H9 (cell line): ENCODE data around the gene PRPF40B. TPM values are rescaled to one million over a fixed set of nuclear protein-coding genes. Genes with fewer than 3 reads are reported as not detected.

ENCODE experiments used
- DNase-seq: peaks from one replicate; pipeline ENCODE4 v3.0.0-alpha.2; 2017
- H2AFZ ChIP-seq: one replicate; pipeline ENCODE4 v1.6.1; 2013; ENCODE audit warnings: mild to moderate bottlenecking, low read length, control low read depth, moderate library complexity
- H2AK5ac ChIP-seq: 2 replicates; pipeline ENCODE4 v1.6.1; 2013; ENCODE audit warnings: low read length, control low read depth, mixed read lengths; ENCODE audit not compliant: insufficient read length
- H2BK120ac ChIP-seq: one replicate; pipeline ENCODE4 v1.6.1; 2013; ENCODE audit warnings: low read depth, mild to moderate bottlenecking, low read length, control low read depth, inconsistent platforms; ENCODE audit not compliant: poor library complexity, severe bottlenecking
- H2BK12ac ChIP-seq: 2 replicates; pipeline ENCODE4 v1.6.1; 2013; ENCODE audit warnings: low read length, control low read depth, mixed read lengths, low read depth; ENCODE audit not compliant: insufficient read length
- H2BK15ac ChIP-seq: 2 replicates; pipeline ENCODE4 v1.6.1; 2013; ENCODE audit warnings: low read depth, low read length, control low read depth
- H2BK20ac ChIP-seq: one replicate; pipeline ENCODE4 v1.6.1; 2013; ENCODE audit warnings: low read depth, mild to moderate bottlenecking, low read length, control low read depth, inconsistent platforms; ENCODE audit not compliant: poor library complexity, severe bottlenecking
- H2BK5ac ChIP-seq: 2 replicates; pipeline ENCODE4 v1.6.1; 2013; ENCODE audit warnings: low read length, control low read depth, mixed read lengths; ENCODE audit not compliant: insufficient read length
- H3K14ac ChIP-seq: 2 replicates; pipeline ENCODE4 v1.6.1; 2013; ENCODE audit warnings: low read length, control low read depth; ENCODE audit not compliant: insufficient read depth
- H3K18ac ChIP-seq: 2 replicates; pipeline ENCODE4 v1.6.1; 2013; ENCODE audit warnings: low read depth, mild to moderate bottlenecking, mixed read lengths, low read length, control low read depth; ENCODE audit not compliant: insufficient read length
- H3K23ac ChIP-seq: 2 replicates; pipeline ENCODE4 v1.6.1; 2013; ENCODE audit warnings: low read length, control low read depth, mixed read lengths, low read depth; ENCODE audit not compliant: insufficient read length
- H3K23me2 ChIP-seq: 2 replicates; pipeline ENCODE4 v1.6.1; 2013; ENCODE audit warnings: low read depth, mild to moderate bottlenecking, mixed read lengths, low read length, control low read depth; ENCODE audit not compliant: insufficient read length, poor library complexity, severe bottlenecking
- H3K27ac ChIP-seq: 2 replicates; pipeline ENCODE4 v1.5.1; 2013; ENCODE audit warnings: low read length, control low read depth, mixed read lengths, low read depth; ENCODE audit not compliant: insufficient read length
- H3K27me3 ChIP-seq: 2 replicates; pipeline ENCODE4 v1.6.1; 2013; ENCODE audit warnings: low read length, control low read depth, inconsistent platforms; ENCODE audit not compliant: insufficient read depth
- H3K4ac ChIP-seq: 2 replicates; pipeline ENCODE4 v1.6.1; 2013; ENCODE audit warnings: low read depth, mild to moderate bottlenecking, control low read depth, inconsistent platforms, low read length, moderate library complexity
- H3K4me1 ChIP-seq: 2 replicates; pipeline ENCODE4 v1.6.1; 2013; ENCODE audit warnings: low read length, control low read depth, inconsistent platforms; ENCODE audit not compliant: insufficient read depth
- H3K4me2 ChIP-seq: 2 replicates; pipeline ENCODE4 v1.6.1; 2013; ENCODE audit warnings: low read length, control low read depth, mixed read lengths; ENCODE audit not compliant: insufficient read length, insufficient read depth
- H3K56ac ChIP-seq: 2 replicates; pipeline ENCODE4 v1.6.1; 2013; ENCODE audit warnings: low read depth, mild to moderate bottlenecking, mixed read lengths, low read length, control low read depth; ENCODE audit not compliant: insufficient read length
- H3K79me1 ChIP-seq: 2 replicates; pipeline ENCODE4 v1.6.1; 2013; ENCODE audit warnings: low read depth, mild to moderate bottlenecking, moderate library complexity, low read length, control low read depth, inconsistent platforms; ENCODE audit not compliant: insufficient read depth, poor library complexity, severe bottlenecking
- H3K79me2 ChIP-seq: 2 replicates; pipeline ENCODE4 v1.6.1; 2013; ENCODE audit warnings: low read length, control low read depth, inconsistent platforms; ENCODE audit not compliant: insufficient read depth
- H3K9ac ChIP-seq: 2 replicates; pipeline ENCODE4 v1.6.1; 2013; ENCODE audit warnings: low read length, control low read depth, mixed read lengths; ENCODE audit not compliant: insufficient read length; ENCODE audit errors: extremely low read depth
- H3K9me3 ChIP-seq: one replicate; pipeline ENCODE4 v1.6.1; 2013; ENCODE audit warnings: low read depth, low read length, inconsistent platforms; ENCODE audit not compliant: control insufficient read depth
- H3T11ph ChIP-seq: one replicate; pipeline ENCODE4 v1.6.1; 2013; ENCODE audit warnings: mild to moderate bottlenecking, low read length, control low read depth, inconsistent platforms
- H4K20me1 ChIP-seq: one replicate; pipeline ENCODE4 v1.6.1; 2013; ENCODE audit not compliant: control insufficient read depth, insufficient read length, insufficient read depth
- H4K5ac ChIP-seq: 2 replicates; pipeline ENCODE4 v1.6.1; 2013; ENCODE audit warnings: low read depth, mild to moderate bottlenecking, mixed read lengths, low read length, control low read depth; ENCODE audit not compliant: insufficient read length
- H4K8ac ChIP-seq: replicated peaks from 2 replicates; pipeline ENCODE4 v1.6.1; 2013; ENCODE audit warnings: low read length, control low read depth, mixed read lengths, low read depth; ENCODE audit not compliant: insufficient read length
- H4K91ac ChIP-seq: 2 replicates; pipeline ENCODE4 v1.6.1; 2013; ENCODE audit warnings: low read depth, mild to moderate bottlenecking, moderate library complexity, mixed read lengths, low read length, control low read depth; ENCODE audit not compliant: insufficient read length
- H3K27ac Mint-ChIP-seq, 3 experiments: 2 replicates in 2 of 3; 3 replicates in 1 of 3; pipeline ENCODE4 v1.8.0; 2020 to 2021; ENCODE audit warnings: mixed read lengths in 3 of 3, mild to moderate bottlenecking in 1 of 3, moderate library complexity in 1 of 3
- H3K27me3 Mint-ChIP-seq: 2 replicates; pipeline ENCODE4 v1.8.0; 2021; ENCODE audit warnings: low read depth, mild to moderate bottlenecking, moderate library complexity, mixed read lengths
- H3K36me3 Mint-ChIP-seq, 3 experiments: 2 replicates in 2 of 3; 3 replicates in 1 of 3; pipeline ENCODE4 v1.8.0; 2020 to 2021; ENCODE audit warnings: low read depth in 3 of 3, mixed read lengths in 3 of 3; ENCODE audit not compliant: insufficient read depth in 1 of 3
- H3K4me1 Mint-ChIP-seq, 2 experiments: 2 replicates each; pipeline ENCODE4 v1.8.0; 2020; ENCODE audit warnings: mixed read lengths in 2 of 2
- H3K4me3 Mint-ChIP-seq, 2 experiments: 2 replicates in 1 of 2; 3 replicates in 1 of 2; pipeline ENCODE4 v1.8.0; 2020 to 2021; ENCODE audit warnings: mild to moderate bottlenecking in 2 of 2, mixed read lengths in 2 of 2, moderate library complexity in 1 of 2
- H3K9me3 Mint-ChIP-seq, 2 experiments: 2 replicates in 1 of 2; 3 replicates in 1 of 2; pipeline ENCODE4 v1.8.0; 2020; ENCODE audit warnings: mild to moderate bottlenecking in 2 of 2, mixed read lengths in 2 of 2, moderate library complexity in 1 of 2
- CTCF ChIP-seq: fragments of 200-600 bp; sonication (generic); conservative IDR thresholded peaks from 3 replicates; pipeline ENCODE4 v1.8.0; 2021; ENCODE audit warnings: antibody characterized with exemption, mild to moderate bottlenecking
- WGBS: extraction: QIAGEN DNeasy Blood & Tissue Kit; methylation state at CpG from one replicate; pipeline ENCODE4 v1.1.7; 2013; ENCODE audit warnings: missing lambda C conversion rate, low lambda C conversion rate, mixed read lengths; ENCODE audit not compliant: insufficient read length; ENCODE audit errors: extremely low coverage; 5-methylcytosine and 5-hydroxymethylcytosine counted together
- total RNA-seq: library from RNA; stranded (reverse); gene quantifications from 2 replicates; pipeline ENCODE4 v1.2.1, GENCODE V29; 2021

PRPF40B gene
- total RNA-seq, 1 experiment from 2014 or later: 19.0 TPM

- H3K4me1 ChIP-seq: peaks cover 3% of the 10 kb centered on the region; the same call in 1 of the 2 replicates
- no peak overlapping the region for H3K27ac ChIP-seq
- H3K4me2 ChIP-seq: no peak overlapping the region
- no peak overlapping the region for H3K56ac ChIP-seq
- no peak for DNase-seq
- no peaks in the 10 kb centered on the region for H4K20me1 ChIP-seq
- no peak overlapping the region for H2AFZ ChIP-seq
- H3K79me2 ChIP-seq: no peaks in the 10 kb centered on the region; the same call in 1 of the 2 replicates
- no peaks in the 10 kb centered on the region for H3K23me2 ChIP-seq
- no peak overlapping the region for H3K14ac ChIP-seq
- no peak overlapping the region for H4K91ac ChIP-seq
- H2AK5ac ChIP-seq: no peak overlapping the region
- no peak overlapping the region for H3T11ph ChIP-seq
- Mint-ChIP-seq H3K9me3 (no peaks in the 10 kb centered on the region), H3K36me3 (no peaks in the 10 kb centered on the region; a peak in 1 of 7 replicates), H3K4me1 (peaks cover 37 to 39% of the 10 kb centered on the region in 2 experiments), H3K27me3 (no peaks in the 10 kb centered on the region), H3K4me3 (no peak overlapping the region), H3K27ac (peak overlapping the region in 1 of 3 experiments; percentile 87; a peak in 3 of 7 replicates)
- H2BK15ac ChIP-seq: no peak overlapping the region
- no peak overlapping the region for H4K8ac ChIP-seq
- WGBS: no CpG with 5 or more reads among the region's 4 CpGs
- H3K4ac ChIP-seq: no peak overlapping the region
- no peak overlapping the region for H3K23ac ChIP-seq
- H3K9me3 ChIP-seq: no peaks in the 10 kb centered on the region
- H2BK120ac ChIP-seq: no peak overlapping the region
- H4K5ac ChIP-seq: no peak overlapping the region
- no peaks in the 10 kb centered on the region for H3K79me1 ChIP-seq
- H3K9ac ChIP-seq: no peak overlapping the region
- H2BK12ac ChIP-seq: no peak overlapping the region
- no peaks in the 10 kb centered on the region for H3K27me3 ChIP-seq
- H3K18ac ChIP-seq: no peak overlapping the region
- H2BK5ac ChIP-seq: no peak overlapping the region
- no peak overlapping the region for H2BK20ac ChIP-seq
- no peak for TF ChIP-seq CTCF
Measured at GRCh38 chr12:49674318-49674981, 51.1 kb downstream of the PRPF40B start.
